ENCODE data around the gene OTOR. TPM values are rescaled to one million over a fixed set of nuclear protein-coding genes. Genes with fewer than 3 reads are reported as not detected.

The OTOR gene, protein sequence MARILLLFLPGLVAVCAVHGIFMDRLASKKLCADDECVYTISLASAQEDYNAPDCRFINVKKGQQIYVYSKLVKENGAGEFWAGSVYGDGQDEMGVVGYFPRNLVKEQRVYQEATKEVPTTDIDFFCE
- total RNA-seq = not detected in 2 replicates

DNA sequence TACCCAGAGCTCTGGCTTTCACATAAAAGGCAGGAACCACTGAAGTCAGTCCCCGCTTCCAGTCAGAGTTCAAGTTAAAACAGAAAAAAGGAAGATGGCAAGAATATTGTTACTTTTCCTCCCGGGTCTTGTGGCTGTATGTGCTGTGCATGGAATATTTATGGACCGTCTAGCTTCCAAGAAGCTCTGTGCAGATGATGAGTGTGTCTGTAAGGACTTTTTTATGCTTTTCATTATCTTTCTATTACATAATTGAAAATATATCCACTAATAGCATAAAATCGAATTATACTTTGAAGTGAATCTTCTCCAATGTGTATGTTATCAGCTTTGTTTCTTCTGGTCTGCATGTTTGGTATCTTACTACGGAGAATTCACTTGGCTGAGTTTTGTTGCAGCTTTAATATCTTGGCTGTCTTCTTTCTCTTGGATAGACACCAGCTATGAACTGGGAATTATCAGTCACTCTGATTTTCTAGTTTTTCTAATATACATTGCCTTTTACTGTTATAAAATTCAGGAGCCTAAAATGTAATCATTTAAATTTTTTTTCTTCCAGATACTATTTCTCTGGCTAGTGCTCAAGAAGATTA is at the start of gene OTOR:
Gene OTOR, plus strand, starts transcription at position 51 of the 593 bp plus-strand sequence. Its CDS starts 44 bp downstream, at position 95.

DNA sequence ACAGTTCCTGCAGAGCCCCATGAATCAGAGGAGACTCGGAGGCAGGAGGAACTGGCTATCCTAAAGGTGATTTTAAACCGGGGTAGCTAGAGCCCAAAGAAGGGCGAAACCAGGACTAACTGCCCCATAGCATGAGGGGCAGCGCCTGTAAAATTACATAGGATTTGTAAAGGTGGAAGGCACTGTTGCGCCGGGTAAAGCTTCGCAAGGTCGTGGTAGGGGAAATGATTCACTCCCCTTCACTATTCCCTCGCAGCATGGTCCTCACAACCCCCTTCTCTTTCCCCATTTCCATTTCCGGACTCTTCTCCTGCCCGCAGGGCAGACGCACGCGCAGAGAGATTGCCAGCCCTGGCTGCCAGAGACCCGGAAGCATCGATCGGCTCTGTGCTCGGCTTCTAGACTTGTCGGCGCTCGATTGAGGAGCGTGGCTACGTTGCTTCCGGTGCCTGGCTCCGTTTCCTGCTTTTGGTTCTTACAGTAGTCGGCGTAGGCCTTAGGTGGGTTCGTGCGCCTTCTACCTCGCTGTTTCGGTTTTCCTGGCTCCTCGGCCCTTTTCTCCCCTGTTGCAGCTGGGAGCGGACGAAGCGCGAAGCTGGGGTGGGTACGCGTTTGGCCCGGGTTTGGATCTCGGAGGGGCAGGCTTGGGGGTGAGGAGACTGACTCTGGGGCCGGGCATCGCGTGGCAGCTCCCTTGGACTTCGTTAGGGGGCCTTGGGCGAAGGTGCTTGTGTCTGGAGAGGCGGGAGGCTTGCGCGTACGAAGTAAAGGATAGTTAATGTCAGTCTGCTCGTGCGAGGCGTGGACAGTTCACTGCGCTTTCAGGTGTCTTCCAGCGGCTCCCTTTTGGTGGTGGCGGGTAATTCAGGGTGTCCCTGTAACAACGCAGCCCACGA is 18.3 kb upstream of the OTOR start, which contains the start of gene SNRPB2:
Gene SNRPB2, plus strand, starts transcription at position 462 of the 896 bp plus-strand sequence. CDS start 1,677 bp downstream, outside the sequence.

Other genes with a start within 250 kb of the OTOR start
- 13.8 and 17.0 TPM in 2 replicates for gene KIF16B, start 174.9 kb upstream of the OTOR start, total RNA-seq
- gene SNRPB2, start 18.3 kb upstream of the OTOR start, total RNA-seq = 32.3 and 45.7 TPM in 2 replicates